Forelimb muscle (tissue), 1 donor: ENCODE data around the gene UBTF. TPM values are rescaled to one million over a fixed set of nuclear protein-coding genes. Genes with fewer than 3 reads are reported as not detected.
A peak's percentile ranks its signal among the peaks of the same experiment; 100 is the strongest.

Experiments used
- DNase-seq: peaks from one replicate; pipeline ENCODE4 v3.0.0-alpha.2; 2013; ENCODE audit warnings: low read depth
- polyA plus RNA-seq: library from polyadenylated mRNA; unstranded; fragments of 120-200 nt; gene quantifications from one replicate; pipeline ENCODE4 v1.2.1, GENCODE V29; 2013; ENCODE audit not compliant: insufficient read length

The UBTF gene
- polyA plus RNA-seq, 1 donor, result 60.6 TPM

- DNase-seq, result no peak
These were observed 4.6 kb downstream of the UBTF start for GRCh38 chr17:44214896-44215295.

- no peak for DNase-seq
These were observed 5.3 kb downstream of the UBTF start for GRCh38 chr17:44214230-44214494.

- no peak for DNase-seq
These were observed 5.9 kb downstream of the UBTF start for GRCh38 chr17:44213403-44214229.

GRCh38 chr17:44212507-44213402 is 6.7 kb downstream of the UBTF start:
- no peak for DNase-seq

GRCh38 chr17:44211281-44212265 is 7.9 kb downstream of the UBTF start:
- DNase-seq, result no peak

GRCh38 chr17:44210342-44211192 is 8.9 kb downstream of the UBTF start:
- DNase-seq, result no peak

- DNase-seq, result no peak
These were observed 9.6 kb downstream of the UBTF start for GRCh38 chr17:44209786-44210341.

- no peak for DNase-seq
These were observed 11.7 kb downstream of the UBTF start for GRCh38 chr17:44207743-44208142.

- no peak for DNase-seq
These were observed 12.2 kb downstream of the UBTF start for GRCh38 chr17:44207319-44207718.

- no peak for DNase-seq
These were observed 12.7 kb downstream of the UBTF start for GRCh38 chr17:44206825-44207155.

- DNase-seq, result no peak
These were observed 13.3 kb downstream of the UBTF start for GRCh38 chr17:44205962-44206824.

- DNase-seq, result no peak
These were observed 15.0 kb downstream of the UBTF start for GRCh38 chr17:44204441-44204882.

- DNase-seq, result no peak
These were observed 15.6 kb downstream of the UBTF start for GRCh38 chr17:44203731-44204440.

GRCh38 chr17:44202756-44203155 is 16.7 kb downstream of the UBTF start:
- no peak for DNase-seq

- DNase-seq, result no peak
These were observed 18.9 kb downstream of the UBTF start for GRCh38 chr17:44200478-44201155.

- DNase-seq, result peak; percentile 80
These were observed 19.7 kb downstream of the UBTF start, which contains the start of gene ATXN7L3 for GRCh38 chr17:44199553-44200477. TSS of gene ATXN7L3 (minus strand) at chr17:44199884. CDS start at chr17:44198070, 1,814 bp downstream.
